OCI-LY7 (cell line): Measurements from ENCODE around the gene ARFGAP2. TPM values are rescaled to one million over a fixed set of nuclear protein-coding genes. Genes with fewer than 3 reads are reported as not detected.

ENCODE experiments used
- BruUV-seq: library from RNA; stranded (reverse); fragments of 400-500 nt; replicated peaks from 2 replicates; lab custom pipeline; 2021; lab: Mats Ljungman, UMichigan
- CTCF ChIA-PET: fragments of 300-600 bp; sonication (Branson Sonifier 250); formaldehyde crosslinking; loops from one replicate; lab custom pipeline; 2022; ENCODE audit warnings: antibody characterized with exemption; ENCODE audit not compliant: unreplicated experiment; lab: Charles Lee
- POLR2A ChIA-PET: fragments of 300-600 bp; sonication (Branson Sonifier 250); formaldehyde crosslinking; loops from one replicate; lab custom pipeline; 2022; ENCODE audit warnings: antibody characterized with exemption; lab: Charles Lee
- DNase-seq: peaks from one replicate; pipeline ENCODE4 v3.0.0-alpha.2; 2015; ENCODE audit warnings: low spot score
- H2AFZ ChIP-seq: fragments of 200-600 bp; sonication (generic), shearing (Covaris generic); 2 replicates; pipeline ENCODE4 v1.6.1; 2014; ENCODE audit warnings: mild to moderate bottlenecking, antibody characterized with exemption, low read length, moderate library complexity
- H3K27ac ChIP-seq: fragments of 200-600 bp; sonication (generic); 2 replicates; pipeline ENCODE4 v1.5.1; 2014; ENCODE audit warnings: mixed run types, low read depth, mild to moderate bottlenecking, moderate library complexity, low read length, inconsistent platforms; ENCODE audit not compliant: poor library complexity, severe bottlenecking
- H3K36me3 ChIP-seq: fragments of 200-600 bp; sonication (generic); 2 replicates; pipeline ENCODE4 v1.6.1; 2014; ENCODE audit warnings: mild to moderate bottlenecking, antibody characterized with exemption, low read length, moderate library complexity, mixed read lengths; ENCODE audit not compliant: insufficient read depth
- H3K4me1 ChIP-seq: fragments of 200-600 bp; sonication (generic); 2 replicates; pipeline ENCODE4 v1.5.1; 2014; ENCODE audit warnings: mild to moderate bottlenecking, low read length; ENCODE audit not compliant: insufficient read depth, poor library complexity, severe bottlenecking
- H3K4me2 ChIP-seq: fragments of 200-600 bp; sonication (generic); 2 replicates; pipeline ENCODE4 v1.6.1; 2014; ENCODE audit warnings: mild to moderate bottlenecking, low read length
- H3K4me3 ChIP-seq: fragments of 200-600 bp; sonication (generic); 2 replicates; pipeline ENCODE4 v1.5.1; 2014; ENCODE audit warnings: mild to moderate bottlenecking, low read depth, low read length; ENCODE audit not compliant: poor library complexity, severe bottlenecking
- H3K79me2 ChIP-seq: fragments of 200-600 bp; sonication (generic); 2 replicates; pipeline ENCODE4 v1.6.1; 2016; ENCODE audit warnings: low read depth, mild to moderate bottlenecking, low read length, moderate library complexity, mixed read lengths; ENCODE audit not compliant: insufficient read depth
- H3K9me2 ChIP-seq: fragments of 200-600 bp; sonication (generic); 2 replicates; pipeline ENCODE4 v1.6.1; 2016; ENCODE audit warnings: mild to moderate bottlenecking, low read length, mixed read lengths; ENCODE audit not compliant: insufficient read depth
- H3K9me3 ChIP-seq: fragments of 200-600 bp; sonication (generic); 2 replicates; pipeline ENCODE4 v1.6.1; 2014; ENCODE audit warnings: mild to moderate bottlenecking, mixed run types, low read length, mixed read lengths
- H4K20me1 ChIP-seq: fragments of 200-600 bp; sonication (generic); 2 replicates; pipeline ENCODE4 v1.6.1; 2014; ENCODE audit warnings: mild to moderate bottlenecking, antibody characterized with exemption, low read length, moderate library complexity, mixed read lengths; ENCODE audit not compliant: insufficient read depth
- EZH2phosphoT487 ChIP-seq: fragments of 200-600 bp; sonication (generic); IDR thresholded peaks from 2 replicates; pipeline ENCODE4 v1.6.1; 2018; ENCODE audit warnings: low read depth, borderline replicate concordance, mild to moderate bottlenecking, mixed run types, antibody characterized with exemption, low read length, moderate library complexity, mixed read lengths
- intact Hi-C: fragments of 100-400 bp; cut with micrococcal nuclease; formaldehyde crosslinking; loops from one replicate; pipeline ENCODE4 v1.10.0; 2022; ENCODE audit not compliant: unreplicated experiment
- total RNA-seq, 2 experiments: library from RNA; depleted of rRNA in 1 of 2; stranded (reverse); fragments of >200 nt in 1 of 2; shearing (Covaris generic) in 1 of 2; gene quantifications; 2 replicates each; pipeline ENCODE4 v1.2.3, GENCODE V29; 2014 to 2022
- TF ChIP-seq, protein P1 (sequence below): fragments of 200-600 bp; sonication (generic); conservative IDR thresholded peaks from 2 replicates; pipeline ENCODE4 v1.5.1; 2014; ENCODE audit warnings: mild to moderate bottlenecking, antibody characterized with exemption, low read length, moderate library complexity, mixed read lengths

ARFGAP2 gene
- total RNA-seq, 2 experiments from 2014 or later, result 116 to 135 TPM

DNA sequence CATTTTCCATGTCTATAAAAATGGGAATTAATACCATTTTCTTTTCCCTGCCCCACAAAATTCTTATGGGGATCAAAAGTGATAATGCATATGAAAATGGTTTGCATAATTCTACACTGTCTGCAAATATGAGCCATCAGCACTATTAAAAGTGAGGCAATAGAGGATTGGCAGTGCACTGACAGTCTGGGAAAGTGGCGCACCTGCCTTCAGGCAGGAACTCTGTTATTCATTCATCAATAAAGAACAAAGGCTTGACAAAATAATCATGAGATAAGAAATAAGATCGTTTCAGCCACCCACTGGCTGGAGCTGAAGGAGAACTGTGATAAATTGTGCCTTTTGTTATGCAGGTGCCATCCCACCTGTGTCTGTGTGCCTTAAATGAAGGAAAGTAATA is 49.5 kb downstream of the ARFGAP2 start:
- Histone ChIP-seq H3K79me2 (no peaks in the 10 kb centered on the region), H4K20me1 (no peaks in the 10 kb centered on the region), H3K27ac (no peak overlapping the region), H2AFZ (no peak overlapping the region), H3K36me3 (no peaks in the 10 kb centered on the region), H3K9me3 (no peaks in the 10 kb centered on the region), H3K4me1 (peaks cover 60% of the 10 kb centered on the region), H3K9me2 (no peaks in the 10 kb centered on the region), H3K4me2 (peak overlapping the region; percentile 16; the same call in 1 of the 2 replicates), H3K4me3 (no peak overlapping the region)
- intact Hi-C loops, result no loop called here
- POLR2A ChIA-PET, result interaction anchor here (0.6 to 1.8 kb wide), 6 partner anchors 8 to 236 kb away, joined by 3 to 4 read pairs (median 4); no protein-coding TSS in a partner anchor
- TF ChIP-seq EZH2phosphoT487, result no peak
- TF ChIP-seq, protein P1, sequence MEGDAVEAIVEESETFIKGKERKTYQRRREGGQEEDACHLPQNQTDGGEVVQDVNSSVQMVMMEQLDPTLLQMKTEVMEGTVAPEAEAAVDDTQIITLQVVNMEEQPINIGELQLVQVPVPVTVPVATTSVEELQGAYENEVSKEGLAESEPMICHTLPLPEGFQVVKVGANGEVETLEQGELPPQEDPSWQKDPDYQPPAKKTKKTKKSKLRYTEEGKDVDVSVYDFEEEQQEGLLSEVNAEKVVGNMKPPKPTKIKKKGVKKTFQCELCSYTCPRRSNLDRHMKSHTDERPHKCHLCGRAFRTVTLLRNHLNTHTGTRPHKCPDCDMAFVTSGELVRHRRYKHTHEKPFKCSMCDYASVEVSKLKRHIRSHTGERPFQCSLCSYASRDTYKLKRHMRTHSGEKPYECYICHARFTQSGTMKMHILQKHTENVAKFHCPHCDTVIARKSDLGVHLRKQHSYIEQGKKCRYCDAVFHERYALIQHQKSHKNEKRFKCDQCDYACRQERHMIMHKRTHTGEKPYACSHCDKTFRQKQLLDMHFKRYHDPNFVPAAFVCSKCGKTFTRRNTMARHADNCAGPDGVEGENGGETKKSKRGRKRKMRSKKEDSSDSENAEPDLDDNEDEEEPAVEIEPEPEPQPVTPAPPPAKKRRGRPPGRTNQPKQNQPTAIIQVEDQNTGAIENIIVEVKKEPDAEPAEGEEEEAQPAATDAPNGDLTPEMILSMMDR, result no peak
- BruUV-seq, result no TSS peak
- DNase-seq, result no peak
- CTCF ChIA-PET, result no interaction called here

DNA sequence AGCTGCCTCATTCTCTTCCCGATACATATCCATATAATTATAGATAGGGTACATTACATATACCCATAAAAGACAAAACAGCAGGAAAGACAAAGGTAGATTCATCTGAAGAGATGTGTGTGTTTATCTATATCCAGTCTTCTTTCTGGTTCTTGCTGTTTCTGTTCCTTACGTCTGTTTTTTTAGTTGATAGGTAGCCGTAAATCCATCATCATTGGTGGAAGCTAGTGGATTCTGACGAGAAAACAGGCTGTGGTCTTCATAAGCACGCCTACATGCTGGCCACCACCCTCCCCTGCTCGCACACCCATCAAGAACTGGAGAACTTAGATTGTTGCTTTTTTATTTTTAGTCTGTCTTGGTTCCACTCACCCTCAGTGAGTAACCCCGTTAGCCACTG is 51.6 kb downstream of the ARFGAP2 start:
- ChIA-PET POLR2A (interaction anchor here (0.6 to 1.6 kb wide), 7 partner anchors 9 to 316 kb away, joined by 3 to 4 read pairs (median 3); no protein-coding TSS in a partner anchor), CTCF (interaction anchor here (0.6 kb wide), 1 partner anchor 449 kb away, joined by 3 read pairs; no protein-coding TSS in a partner anchor)
- H4K20me1 ChIP-seq, result no peaks in the 10 kb centered on the region
- BruUV-seq, result no TSS peak
- peak overlapping the region; percentile 45 for H3K4me2 ChIP-seq
- H3K27ac ChIP-seq, result peak overlapping the region; percentile 37
- no peaks in the 10 kb centered on the region for H3K9me3 ChIP-seq
- intact Hi-C loops, result no loop called here
- DNase-seq, result no peak
- no peaks in the 10 kb centered on the region for H3K36me3 ChIP-seq
- TF ChIP-seq EZH2phosphoT487, result no peak
- TF ChIP-seq, protein P1, result no peak
- H3K9me2 ChIP-seq, result no peaks in the 10 kb centered on the region
- peak overlapping the region; percentile 61; the same call in 1 of the 2 replicates for H2AFZ ChIP-seq
- H3K4me1 ChIP-seq, result peaks cover 46% of the 10 kb centered on the region
- no peaks in the 10 kb centered on the region for H3K79me2 ChIP-seq
- H3K4me3 ChIP-seq, result no peak overlapping the region

DNA sequence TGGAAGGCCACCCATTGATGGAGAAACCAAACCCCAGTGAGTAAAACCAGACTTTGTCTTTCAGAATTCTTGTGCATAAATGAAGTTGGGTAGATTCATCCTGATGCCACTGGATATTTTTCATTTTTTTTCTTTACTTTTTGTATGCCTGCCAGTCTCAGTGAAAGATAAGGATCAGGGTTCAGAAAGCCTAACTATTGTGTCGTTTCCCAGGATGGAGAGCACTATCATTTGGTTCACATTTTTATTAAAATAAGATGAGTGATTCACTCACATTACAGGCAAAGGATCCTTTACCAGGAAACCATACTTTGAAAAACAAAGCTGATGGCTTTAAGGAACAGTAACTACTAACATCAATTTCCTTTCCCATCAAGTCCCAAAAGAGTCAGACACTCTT is 52.0 kb downstream of the ARFGAP2 start:
- BruUV-seq, result no TSS peak
- CTCF ChIA-PET, result interaction anchor here (0.6 kb wide), 1 partner anchor 448 kb away, joined by 3 read pairs; no protein-coding TSS in a partner anchor
- H3K4me1 ChIP-seq, result peaks cover 45% of the 10 kb centered on the region

More for the DNA sequence above, 52.0 kb downstream of the ARFGAP2 start:
- H3K4me2 ChIP-seq, result peak overlapping the region; percentile 45; the same call in 1 of the 2 replicates
- H2AFZ ChIP-seq, result peak overlapping the region; percentile 61; the same call in 1 of the 2 replicates
- peak overlapping the region; percentile 37 for H3K27ac ChIP-seq
- no peaks in the 10 kb centered on the region; the same call in 1 of the 2 replicates for H3K36me3 ChIP-seq
- H4K20me1 ChIP-seq, result no peaks in the 10 kb centered on the region
- POLR2A ChIA-PET, result interaction anchor here (0.6 to 1.6 kb wide), 4 partner anchors 10 to 263 kb away, joined by 3 to 4 read pairs (median 4); no protein-coding TSS in a partner anchor
- no peak overlapping the region for H3K4me3 ChIP-seq
- intact Hi-C loops, result no loop called here
- H3K9me2 ChIP-seq, result no peaks in the 10 kb centered on the region
- DNase-seq, result no peak
- no peaks in the 10 kb centered on the region for H3K79me2 ChIP-seq
- no peak for TF ChIP-seq EZH2phosphoT487
- TF ChIP-seq, protein P1, result no peak
- H3K9me3 ChIP-seq, result no peaks in the 10 kb centered on the region
